Astrocyte of the cerebellum (primary cell): Measurements from ENCODE around the gene ACTL7B.

Experiments
- DNase-seq: peaks from one replicate; pipeline ENCODE4 v3.0.0-alpha.2; 2011; ENCODE audit warnings: low read depth
- H3K4me3 ChIP-seq: 2 replicates; pipeline ENCODE4 v1.5.1; 2011; ENCODE audit warnings: mild to moderate bottlenecking, low read depth, low read length, moderate library complexity
- CTCF ChIP-seq: IDR thresholded peaks from 2 replicates; pipeline ENCODE4 v1.5.1; 2012; ENCODE audit warnings: low read length, low read depth, moderate library complexity, mild to moderate bottlenecking; ENCODE audit errors: missing control alignments
- in situ Hi-C: cut with HindIII; loops from 2 replicates; pipeline ENCODE4 v1.10.0; 2017; ENCODE audit warnings: low sequenced_read_pairs

Gene ACTL7B

GRCh38 chr9:108882052-108882888 is 26.5 kb upstream of the ACTL7B start:
- in situ Hi-C loops = no loop called here
- no peak for DNase-seq
- no peak for TF ChIP-seq CTCF
- H3K4me3 ChIP-seq = no peak overlapping the region

- in situ Hi-C loops = no loop called here
- H3K4me3 ChIP-seq = no peak overlapping the region
- DNase-seq = no peak
- TF ChIP-seq CTCF = no peak
Observed at GRCh38 chr9:108880738-108881316, 25.0 kb upstream of the ACTL7B start.

- no peak for DNase-seq
- in situ Hi-C loops = no loop called here
- H3K4me3 ChIP-seq = no peak overlapping the region
- TF ChIP-seq CTCF = no peak
Observed at GRCh38 chr9:108877524-108877923, 21.7 kb upstream of the ACTL7B start.

- H3K4me3 ChIP-seq = no peak overlapping the region
- DNase-seq = no peak
- in situ Hi-C loops = no loop called here
- no peak for TF ChIP-seq CTCF
Observed at GRCh38 chr9:108876425-108876824, 20.6 kb upstream of the ACTL7B start.

- in situ Hi-C loops = no loop called here
- H3K4me3 ChIP-seq = no peak overlapping the region
- DNase-seq = no peak
- TF ChIP-seq CTCF = no peak
Observed at GRCh38 chr9:108874058-108874788, 18.4 kb upstream of the ACTL7B start.

- no peak for TF ChIP-seq CTCF
- H3K4me3 ChIP-seq = no peak overlapping the region
- in situ Hi-C loops = no loop called here
- no peak for DNase-seq
Observed at GRCh38 chr9:108869092-108869725, 13.4 kb upstream of the ACTL7B start.
